ENCODE measurements around the gene MTHFD2.
"Not testable (repeated sequence)": the region's sequence is repeated elsewhere in the genome, so short reads cannot be mapped to it uniquely, and the experiment has no call there.

Gene MTHFD2

DNA sequence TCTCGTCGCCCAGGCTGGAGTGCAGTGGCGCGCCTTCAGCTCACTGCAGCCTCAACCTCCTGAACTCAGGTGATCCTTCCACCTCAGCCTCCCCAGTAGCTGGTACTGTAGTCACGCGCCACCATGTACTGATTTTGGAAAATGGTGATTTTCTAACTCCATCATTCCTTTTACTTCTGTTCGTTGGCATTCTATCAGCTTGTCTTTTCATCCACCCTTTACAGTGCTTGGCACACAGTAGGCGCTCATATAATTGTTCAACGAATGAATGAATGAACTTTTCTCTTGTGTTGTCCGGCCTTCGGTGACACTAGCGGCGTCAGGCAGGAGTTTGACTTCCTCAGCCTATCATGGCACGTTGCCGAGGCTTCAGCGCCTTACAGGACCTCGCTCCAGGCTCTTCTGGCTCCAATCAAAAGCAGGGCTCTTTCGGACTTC is 373 bp upstream of the MTHFD2 start:
- DNase-seq: no peak

DNA sequence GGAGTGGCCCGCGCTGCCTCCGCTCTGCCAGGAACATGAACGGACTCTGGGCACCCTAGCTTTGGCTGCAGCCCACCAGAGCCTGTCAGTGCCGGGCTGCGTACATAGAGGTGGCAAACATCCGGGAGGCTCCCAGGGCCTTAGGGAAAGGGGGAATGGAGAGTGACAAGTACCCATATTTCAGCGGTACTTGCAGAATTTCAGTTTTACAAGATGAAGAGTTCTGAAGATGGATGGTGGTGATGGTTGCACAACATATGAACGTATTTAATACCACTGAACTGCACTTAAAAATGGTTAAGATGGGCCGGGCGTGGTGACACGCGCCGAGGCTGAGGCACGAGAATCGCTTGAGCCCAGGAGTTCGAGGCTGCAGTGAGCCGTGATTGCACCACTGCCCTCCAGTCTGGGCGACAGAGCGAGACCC is 873 bp downstream of the MTHFD2 start:
- DNase-seq: no peak

DNA sequence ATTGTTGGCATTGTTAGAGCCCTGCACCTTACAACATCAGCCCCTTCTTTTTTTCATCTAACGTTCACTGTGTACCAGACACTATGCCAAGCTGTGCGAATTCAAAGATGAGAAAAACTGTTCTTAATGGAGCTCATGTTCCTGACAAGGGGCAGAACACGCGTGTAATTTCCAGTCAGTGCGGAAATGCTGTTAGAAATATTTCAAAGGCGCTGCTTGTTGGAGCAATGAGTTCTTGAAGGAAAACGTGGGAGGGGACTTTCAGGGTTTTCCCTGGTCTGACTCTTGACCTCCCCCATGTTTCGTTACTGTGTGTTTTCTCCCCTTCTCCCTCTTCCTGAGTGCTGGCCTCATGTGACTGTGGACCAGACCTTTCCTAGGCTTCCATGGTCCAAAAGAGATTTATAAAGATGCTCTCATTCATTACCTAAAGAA is 1.5 kb downstream of the MTHFD2 start:
- peak in 1 of 2 experiments; percentile 57 for DNase-seq

DNA sequence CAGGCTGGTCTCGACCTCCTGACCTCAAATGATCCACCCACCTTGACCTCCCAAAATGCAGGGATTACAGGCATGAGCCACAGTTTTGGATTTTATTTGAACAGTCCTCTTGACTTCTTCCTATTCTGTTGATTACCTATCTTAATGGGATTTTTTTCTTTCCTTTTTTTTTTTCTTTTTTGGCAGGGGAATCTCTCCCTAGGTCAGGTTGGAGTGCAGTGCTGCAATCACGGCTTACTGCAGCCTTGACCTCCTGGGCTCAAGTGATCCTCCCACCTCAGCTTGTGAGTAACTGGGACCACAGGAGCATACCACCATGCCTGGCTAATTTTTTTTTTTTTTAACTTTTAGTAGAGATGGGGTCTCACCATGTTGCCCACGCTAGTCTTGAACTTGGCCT is 2.8 kb downstream of the MTHFD2 start:
- DNase-seq: no peak

DNA sequence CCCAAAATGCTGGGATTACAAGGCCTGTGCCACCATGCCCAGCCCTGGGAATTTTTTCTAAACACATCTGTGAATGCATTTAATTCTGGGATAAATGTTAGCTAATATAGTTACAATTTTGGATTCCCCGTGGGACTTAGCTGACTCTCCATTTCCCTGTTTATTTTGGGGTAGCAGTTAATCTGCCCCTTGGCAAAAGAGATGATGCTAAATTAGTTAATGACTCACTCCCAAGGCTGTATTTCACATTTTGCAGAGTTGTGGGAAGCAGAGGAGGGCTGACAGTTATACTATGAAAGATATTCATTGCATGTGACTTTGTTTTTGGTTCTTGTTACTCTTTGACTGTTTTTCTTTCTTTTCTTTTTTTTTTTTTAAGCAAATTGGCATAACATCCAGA is 3.2 kb downstream of the MTHFD2 start:
- no peak for DNase-seq

DNA sequence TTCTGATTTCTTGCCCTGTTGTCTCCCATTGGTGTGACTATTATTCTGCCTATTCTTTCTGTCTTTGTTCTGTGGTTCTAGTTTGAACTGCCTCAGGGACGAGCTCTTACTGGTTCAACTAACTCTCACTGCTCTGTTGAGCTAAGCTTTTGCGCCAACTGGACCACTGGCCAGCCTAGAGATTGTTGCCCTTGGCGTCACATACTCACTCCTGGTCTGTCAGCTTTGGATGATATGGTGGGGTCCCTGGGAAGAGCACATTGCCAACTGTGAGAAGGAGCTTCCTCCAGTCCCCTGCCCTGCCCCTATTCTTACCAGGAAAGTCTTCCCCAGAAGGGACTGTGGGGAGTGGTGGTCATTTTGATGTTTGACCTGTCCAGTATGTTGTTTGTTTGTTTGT is 6.0 kb downstream of the MTHFD2 start:
- DNase-seq: no peak

DNA sequence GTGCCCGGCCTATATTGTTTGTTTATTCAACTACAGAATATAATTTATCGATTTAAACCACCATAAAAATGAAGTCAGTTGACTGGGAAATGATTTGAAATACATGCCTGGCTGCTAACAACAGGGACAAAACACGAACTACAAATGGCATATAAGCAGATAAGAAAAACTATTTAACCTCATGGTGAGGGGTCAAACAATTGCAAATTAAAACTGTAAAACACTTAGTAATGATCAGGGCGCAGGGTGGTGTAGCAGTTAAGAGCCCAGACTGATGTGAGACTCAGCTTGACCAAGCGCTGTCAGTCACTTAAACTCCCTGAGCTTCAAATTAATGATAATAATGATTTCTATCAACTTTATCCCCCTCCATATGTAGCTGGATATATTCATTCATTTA is 6.7 kb downstream of the MTHFD2 start:
- DNase-seq: no peak

DNA sequence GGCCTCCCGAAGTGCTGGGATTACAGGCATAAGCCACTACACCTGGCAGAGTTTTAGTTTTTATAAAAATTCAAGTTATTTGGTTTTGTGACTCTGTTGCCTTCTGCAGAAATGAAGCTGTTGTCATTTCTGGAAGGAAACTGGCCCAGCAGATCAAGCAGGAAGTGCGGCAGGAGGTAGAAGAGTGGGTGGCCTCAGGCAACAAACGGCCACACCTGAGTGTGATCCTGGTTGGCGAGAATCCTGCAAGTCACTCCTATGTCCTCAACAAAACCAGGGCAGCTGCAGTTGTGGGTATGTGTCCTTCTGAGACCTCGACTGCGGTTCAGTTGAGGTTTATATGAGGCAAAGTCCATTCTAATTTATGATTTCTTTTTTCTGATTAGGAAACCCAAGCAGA is 7.2 kb downstream of the MTHFD2 start:
- DNase-seq: peak; percentile 55 to 60

DNA sequence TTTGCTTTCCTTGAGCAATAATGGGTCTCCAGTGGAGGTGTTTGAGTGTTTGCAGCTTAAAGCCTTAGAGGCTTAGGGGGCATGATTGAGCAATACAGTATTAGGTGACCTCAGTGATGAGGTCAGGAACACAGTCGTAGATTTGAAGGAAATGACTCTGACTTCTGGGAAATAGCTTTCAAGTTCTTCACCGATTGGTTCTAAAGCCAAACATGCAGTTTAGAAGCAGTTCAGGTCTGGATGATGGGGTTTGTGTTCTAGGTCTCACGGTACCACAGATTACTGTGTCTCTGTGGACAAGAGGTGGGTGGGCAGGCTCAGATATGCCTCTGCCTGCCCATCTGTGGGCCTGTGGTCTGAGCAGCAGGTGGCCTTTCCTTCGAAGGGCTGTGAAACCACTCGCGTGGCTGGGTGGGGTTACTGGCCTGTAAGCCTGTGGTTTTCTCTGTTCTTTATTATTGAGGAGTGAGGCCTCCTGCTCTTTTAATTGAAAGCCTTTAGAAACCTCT is 7.8 kb downstream of the MTHFD2 start:
- DNase-seq: peak; percentile 63 to 72

DNA sequence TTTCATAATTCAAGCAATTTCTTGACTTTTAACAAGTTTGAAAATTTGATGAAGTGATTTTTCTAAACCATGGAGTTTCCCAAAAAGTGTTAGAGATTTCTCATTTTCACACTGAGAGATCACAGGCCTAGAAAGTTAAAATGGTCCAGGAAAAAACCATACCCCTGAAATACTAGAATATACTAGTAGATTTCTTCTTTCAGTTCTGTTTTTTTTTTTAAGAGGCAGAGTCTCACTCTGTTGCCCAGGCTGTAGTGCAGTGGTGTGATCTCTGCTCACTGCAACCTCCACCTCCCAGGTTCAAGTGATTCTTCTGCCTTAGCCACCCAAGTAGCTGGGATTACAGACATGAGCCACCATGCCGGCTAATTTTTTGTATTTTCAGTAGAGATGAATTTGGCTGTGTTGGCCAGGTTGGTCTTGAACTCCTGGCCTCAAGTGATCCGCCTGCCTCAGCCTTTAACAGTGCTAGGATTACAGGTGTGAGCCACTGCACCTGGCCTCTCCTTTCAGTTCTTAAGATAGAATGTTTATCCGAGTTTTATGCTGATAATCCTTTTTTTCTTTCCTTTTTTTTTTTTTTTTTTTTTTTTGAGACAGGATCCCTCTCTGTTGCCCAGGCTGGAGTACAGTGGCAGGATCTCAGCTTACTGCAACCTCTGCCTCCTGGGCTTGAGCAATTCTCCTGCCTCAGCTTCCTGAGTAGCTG is 14.4 kb downstream of the MTHFD2 start:
- no peak for DNase-seq

DNA sequence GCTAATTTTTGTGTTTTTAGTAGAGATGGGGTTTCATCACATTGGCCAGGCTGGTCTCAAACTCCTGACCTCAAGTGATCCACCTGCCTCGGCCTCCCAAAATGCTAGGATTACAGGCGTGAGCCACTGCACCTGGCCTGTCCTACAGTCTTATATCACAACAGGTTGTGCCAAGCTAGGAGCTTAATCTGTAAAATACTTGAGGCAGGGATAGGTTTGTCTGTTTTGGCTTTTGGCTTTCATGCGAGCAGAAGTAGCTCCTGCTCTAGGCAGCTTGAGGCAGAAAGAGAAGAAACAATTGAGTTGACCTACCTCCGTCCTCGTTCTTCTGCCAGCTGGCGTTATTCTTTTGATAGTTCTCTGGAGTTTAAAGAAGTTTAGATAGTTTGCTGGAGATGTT is 17.4 kb downstream of the MTHFD2 start:
- not testable (repeated sequence) for DNase-seq

DNA sequence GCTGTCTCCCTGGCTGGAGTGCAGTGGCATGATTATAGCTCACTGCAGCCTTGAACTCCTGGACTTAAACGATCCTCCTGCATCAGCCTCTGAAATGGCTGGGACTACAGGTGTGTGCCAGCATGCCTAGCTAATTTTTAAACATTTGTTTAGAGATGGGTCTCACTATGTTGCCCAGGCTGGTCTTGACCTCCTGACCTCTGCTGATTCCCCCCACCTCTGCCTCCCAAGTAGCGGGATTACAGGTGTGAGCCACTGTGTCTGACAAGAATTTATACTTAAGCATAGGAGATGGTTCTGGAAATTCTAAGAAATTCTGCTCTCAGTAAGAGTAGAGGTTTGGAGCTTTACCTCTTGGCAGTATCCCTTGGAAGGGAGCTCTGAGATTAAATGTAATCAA is 18.2 kb downstream of the MTHFD2 start:
- no peak for DNase-seq

DNA sequence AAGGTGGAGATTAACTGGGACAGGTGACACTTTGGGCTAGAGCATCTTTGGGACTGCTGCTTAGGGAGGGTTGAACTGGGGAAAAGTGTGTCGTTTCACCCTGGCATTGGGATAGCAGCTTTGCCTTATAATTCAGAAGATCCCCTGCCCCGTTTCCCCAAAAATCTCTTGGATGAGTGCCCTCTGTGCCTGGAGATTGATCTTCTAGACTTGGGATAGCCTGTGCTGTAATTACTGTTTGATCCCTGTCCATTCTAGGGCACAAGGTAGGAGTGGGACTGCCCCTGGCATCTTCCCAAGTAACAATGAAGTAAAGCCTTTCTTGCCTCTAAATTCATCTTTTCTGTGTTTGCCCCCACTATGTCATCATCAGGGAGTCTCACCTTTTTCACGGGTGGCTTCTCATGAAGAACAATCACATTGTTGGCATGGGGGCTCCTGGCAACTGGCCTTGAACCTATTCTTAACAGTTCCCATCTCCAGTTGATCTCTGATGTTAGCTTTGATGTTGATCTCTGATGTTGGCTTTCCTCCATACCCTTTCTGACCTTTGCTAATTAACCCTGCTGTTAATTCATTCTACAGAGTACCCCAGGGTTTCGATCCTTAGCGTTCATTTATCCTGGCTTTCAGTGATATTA is 21.6 kb downstream of the MTHFD2 start:
- no peak for DNase-seq

DNA sequence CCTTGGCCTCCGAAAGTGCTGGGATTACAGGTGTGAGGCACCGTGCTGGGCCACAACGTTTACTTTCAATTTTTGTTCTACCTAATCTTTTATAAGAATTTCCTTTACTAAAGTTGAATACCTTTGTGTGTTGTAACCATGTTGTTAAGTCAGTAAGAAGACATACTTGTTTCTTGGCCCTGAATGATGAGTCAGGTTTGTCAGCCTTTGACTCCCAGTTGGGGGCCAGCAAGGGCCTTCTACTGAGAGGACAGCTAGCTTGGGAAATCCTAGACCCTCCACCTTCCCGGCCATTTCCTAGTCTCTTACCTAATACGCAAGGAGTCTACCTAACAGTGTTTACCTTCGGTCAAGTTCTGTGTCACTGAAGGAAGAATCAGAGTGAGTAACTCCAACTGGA is 22.7 kb downstream of the MTHFD2 start:
- no peak for DNase-seq

DNA sequence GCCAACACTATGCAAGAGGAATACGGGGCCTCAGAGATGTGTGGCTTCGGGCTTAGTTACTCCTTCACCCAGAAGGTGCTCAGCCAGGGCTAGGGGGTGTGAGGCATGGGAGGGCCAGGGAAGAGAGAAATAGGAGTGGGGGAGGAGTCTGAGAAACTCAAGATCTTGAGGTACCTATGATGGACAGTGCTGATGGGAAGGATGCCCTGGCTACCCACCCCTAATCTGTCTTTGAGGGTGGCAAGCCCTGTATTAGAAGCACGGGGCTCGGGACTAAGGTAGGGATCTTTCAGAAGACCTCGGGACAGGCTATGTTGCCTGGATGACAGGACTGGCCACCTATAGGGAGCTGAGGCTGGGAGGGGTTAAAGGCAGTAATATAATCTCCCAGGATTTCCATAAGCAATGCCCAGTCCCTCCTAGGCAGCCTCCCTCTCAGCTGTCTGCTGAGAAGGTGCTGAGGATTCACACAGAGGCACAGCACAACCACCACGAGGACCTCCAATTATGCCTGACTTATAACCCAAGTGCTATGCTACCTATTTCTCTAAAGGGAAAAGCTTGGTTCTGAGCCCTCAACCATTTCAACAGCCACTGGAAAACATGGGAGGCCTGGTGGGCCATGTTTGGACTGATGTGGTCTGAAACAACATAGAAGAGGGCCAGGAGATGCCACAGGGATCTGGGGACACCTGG is 23.3 kb downstream of the MTHFD2 start:
- peak in 1 of 2 experiments; percentile 45 for DNase-seq

DNA sequence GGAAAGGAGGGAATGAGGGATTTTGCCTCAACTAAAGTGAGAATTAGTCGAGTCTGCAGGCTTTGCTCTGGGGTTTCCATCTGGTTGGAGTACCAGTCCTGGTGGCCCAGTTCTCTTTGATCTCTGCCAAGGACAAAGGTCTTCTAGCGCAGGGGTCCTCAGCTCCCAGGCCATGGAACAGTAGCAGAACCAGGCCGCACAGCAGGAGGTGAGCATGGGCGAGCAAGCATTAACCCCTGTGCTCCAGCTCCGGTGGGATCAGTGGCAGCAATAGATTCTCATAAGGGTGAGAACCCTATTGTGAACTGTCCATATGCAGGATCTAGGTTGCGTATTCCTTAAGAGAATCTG is 23.9 kb downstream of the MTHFD2 start:
- peak; percentile 49 to 52 for DNase-seq

DNA sequence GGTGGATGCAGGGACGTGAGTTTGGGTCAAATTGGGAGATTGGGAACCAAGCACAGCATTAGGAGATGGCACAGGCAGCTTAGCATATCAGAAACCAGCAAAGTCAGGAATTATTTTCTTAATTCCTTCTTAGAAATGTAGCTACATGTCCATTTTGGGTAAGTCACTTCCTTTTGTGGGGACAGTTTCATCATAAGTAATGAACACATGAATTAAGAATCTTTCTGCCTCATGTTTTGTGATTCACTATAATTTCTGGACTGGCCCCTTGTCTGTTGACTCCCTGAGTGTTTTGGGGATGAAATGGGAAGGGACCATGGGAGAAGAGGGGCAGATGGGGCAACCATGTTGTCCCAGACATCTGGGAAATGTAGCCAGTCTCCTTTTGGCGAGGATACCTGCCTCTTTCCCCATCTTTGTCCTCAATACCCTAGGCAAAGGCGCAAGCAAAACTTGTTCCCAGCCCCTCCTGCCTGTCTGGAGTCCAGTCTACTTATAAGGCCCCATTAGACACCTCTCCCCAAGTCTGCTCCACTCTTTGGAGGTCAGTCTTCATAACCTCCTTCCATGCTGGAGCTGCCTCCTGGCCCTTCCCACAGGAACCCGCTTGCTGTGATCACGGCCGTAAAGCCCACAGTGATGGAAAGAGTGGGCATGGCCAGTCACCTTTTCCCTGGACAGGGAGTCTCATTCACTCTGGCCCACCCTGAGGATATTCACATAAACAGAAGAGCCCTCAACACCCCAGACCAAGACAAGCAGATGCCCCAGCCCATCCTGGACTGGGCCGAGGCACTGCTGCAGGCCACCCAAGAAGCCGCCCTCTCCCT is 25.7 kb downstream of the MTHFD2 start:
- no peak for DNase-seq

DNA sequence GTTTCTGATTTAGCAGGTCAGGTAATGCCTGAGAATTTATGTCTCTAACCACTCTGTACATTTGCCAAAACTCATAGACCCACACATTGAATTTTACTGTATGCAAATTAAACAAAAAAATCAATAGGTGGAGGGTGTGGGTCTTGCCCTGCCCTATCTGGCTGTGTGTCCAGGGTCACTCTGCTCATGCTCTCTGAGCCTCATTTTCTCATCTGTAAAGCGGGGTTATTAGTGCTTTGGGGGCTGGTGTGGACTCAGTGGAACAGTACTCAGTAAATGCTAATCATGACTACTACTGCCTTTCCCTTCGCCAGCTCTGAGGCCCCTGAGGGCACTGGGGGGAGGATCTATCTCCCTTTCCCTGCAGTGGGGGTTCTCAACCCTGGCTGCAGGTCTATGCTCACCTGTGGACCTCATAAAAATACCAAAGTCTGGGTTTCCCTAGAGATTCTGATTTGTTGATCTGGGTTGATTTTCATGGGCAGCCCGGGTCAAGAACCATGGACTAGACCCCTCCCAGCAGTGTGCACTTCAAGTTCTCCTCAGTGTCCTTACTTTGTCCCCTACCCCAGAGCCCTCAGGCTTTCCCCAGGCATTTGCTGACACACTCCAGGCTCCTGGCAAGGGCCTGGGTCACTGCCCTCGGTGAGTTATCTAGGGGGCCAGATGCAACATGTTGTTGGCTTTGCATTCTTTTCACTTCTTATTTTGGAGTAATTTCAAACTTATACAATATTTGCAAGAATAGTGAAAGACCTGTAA is 27.5 kb downstream of the MTHFD2 start:
- DNase-seq: no peak

DNA sequence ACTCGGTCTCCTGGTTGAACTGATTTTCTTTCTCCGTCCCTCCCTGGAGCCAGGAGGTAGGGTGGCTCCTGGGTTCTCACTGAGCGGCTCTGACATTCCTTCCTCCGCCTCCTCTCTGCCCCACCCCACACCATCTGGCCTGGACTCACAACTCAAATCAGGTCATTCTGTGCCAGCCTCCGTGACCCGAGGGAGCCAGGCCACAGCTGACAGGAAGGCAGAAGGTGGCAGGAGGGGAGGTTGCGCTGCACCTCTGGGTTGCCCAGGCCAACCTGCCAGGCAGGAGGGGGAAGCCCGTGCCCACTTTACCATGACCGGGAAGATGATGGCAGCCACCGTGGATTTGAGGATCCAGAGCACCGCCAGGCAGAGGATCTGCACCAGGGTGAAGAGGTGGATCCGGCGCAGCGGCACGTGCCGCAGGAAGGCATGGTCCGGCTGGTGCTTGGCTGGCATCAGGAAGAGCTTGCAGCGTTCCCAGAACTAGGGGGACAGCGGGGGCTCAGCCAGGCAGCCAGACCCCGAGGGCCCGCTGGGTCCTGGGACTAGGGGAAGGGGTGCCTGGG is 28.3 kb downstream of the MTHFD2 start:
- no peak for DNase-seq

DNA sequence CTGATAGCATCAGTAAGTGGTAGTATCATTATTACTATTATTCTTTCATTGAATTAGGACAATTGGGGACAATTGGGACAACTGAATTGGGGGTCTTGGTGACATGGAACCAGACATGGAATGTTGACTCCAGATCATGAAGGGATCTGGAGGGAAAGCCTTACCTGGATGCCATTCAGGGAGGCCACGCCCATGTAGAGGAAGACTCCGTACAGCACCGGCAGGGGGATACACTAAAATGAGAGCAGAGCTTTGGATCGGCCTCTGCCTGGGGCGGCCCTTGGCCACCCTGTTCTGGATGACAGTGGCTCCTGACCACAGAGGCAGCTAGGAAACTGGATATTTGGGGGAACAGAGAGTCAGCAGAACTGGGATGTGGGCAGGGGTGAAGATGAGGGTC is 29.2 kb downstream of the MTHFD2 start:
- DNase-seq: no peak

DNA sequence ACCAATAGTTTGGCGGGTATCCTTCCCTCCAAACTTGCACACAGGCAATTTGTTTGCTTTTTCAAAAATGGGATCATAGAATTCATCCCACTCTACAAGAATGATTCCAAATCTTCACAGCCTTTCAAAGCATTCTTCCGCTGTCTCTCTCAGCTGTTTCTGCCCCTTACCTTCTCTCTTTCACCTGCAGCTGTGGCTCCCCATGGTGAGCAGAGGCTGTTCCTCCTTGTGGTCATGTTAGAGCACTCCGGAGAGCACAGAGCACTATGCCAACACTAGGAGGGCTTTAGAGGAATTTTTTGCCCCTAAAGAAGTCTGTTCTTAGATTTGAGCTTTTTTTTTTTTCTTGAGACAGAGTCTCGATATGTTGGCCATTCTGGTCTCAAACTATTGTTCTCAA is 30.4 kb downstream of the MTHFD2 start:
- DNase-seq: no peak

DNA sequence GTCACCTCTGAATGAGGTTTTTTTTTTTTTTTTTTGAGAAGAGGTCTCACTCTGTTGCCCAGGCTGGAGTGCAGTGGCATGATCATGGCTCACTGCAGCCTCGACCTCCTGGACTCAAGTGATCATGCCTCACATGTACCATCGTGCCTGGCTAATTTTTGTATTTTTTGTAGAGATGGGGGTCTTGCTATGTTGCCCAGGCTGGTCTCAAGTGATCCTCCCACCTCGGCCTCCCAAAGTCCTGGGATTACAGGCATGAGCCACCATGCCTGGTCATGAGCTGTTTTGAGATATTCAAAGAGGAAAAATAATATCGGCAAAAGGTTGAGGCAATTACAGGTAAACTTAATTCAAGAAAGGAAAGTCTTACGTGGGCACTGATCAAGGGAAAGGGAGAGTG is 31.4 kb downstream of the MTHFD2 start:
- DNase-seq: not testable (repeated sequence)

All from activated T-cell treated with anti-CD3 and anti-CD28 coated beads, Interleukin-2, amount 50 U/mL, for 48 hours (primary cell).